ENCODE results near the gene COPS9. TPM values are rescaled to one million over a fixed set of nuclear protein-coding genes. Genes with fewer than 3 reads are reported as not detected.

COPS9 gene
- total RNA-seq, 2 donors from 2014 or later, result 156 to 179 TPM

DNA sequence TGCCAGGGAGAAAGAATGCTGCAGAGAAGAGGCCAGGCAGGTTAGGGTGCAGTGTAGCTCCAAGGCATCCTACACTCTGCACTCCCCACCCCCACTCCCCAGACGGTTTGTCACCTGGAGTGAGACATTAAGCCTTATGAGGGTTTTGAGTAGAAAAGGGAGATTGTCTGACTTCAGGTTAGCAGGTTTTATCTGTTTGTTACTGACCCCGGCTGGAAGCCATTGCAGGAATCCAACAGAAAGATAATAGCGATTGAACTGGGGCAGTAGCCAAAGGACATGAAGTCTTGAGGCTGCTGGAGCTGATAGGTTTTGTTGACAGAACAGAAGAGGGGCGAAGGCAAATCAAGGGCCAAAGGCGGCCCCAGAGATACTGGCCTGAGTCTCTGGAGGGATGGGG lies 46.8 kb downstream of the COPS9 start:
- Histone ChIP-seq H3K27ac (no peak overlapping the region), H3K27me3 (replicated peaks; ENCODE audit: insufficient read depth) (no peaks in the 10 kb centered on the region), H3K4me3 (no peak overlapping the region), H3K4me1 (replicated peaks) (no peaks in the 10 kb centered on the region), H3K36me3 (no peaks in the 10 kb centered on the region), H3K9me3 (no peaks in the 10 kb centered on the region)
- WGBS, result 52% methylated on average over 5 of the region's 5 CpGs
- TF ChIP-seq, protein P1, sequence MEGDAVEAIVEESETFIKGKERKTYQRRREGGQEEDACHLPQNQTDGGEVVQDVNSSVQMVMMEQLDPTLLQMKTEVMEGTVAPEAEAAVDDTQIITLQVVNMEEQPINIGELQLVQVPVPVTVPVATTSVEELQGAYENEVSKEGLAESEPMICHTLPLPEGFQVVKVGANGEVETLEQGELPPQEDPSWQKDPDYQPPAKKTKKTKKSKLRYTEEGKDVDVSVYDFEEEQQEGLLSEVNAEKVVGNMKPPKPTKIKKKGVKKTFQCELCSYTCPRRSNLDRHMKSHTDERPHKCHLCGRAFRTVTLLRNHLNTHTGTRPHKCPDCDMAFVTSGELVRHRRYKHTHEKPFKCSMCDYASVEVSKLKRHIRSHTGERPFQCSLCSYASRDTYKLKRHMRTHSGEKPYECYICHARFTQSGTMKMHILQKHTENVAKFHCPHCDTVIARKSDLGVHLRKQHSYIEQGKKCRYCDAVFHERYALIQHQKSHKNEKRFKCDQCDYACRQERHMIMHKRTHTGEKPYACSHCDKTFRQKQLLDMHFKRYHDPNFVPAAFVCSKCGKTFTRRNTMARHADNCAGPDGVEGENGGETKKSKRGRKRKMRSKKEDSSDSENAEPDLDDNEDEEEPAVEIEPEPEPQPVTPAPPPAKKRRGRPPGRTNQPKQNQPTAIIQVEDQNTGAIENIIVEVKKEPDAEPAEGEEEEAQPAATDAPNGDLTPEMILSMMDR (IDR thresholded peaks at IDR 0.05), result no peak
- TF ChIP-seq POLR2A (IDR thresholded peaks at IDR 0.05), result no peak
- no peak for TF ChIP-seq POLR2AphosphoS5 (IDR thresholded peaks at IDR 0.05)
- DNase-seq (ENCODE audit: low spot score), result no peak
- intact Hi-C loops (cut with DNase I), result no loop called here

DNA sequence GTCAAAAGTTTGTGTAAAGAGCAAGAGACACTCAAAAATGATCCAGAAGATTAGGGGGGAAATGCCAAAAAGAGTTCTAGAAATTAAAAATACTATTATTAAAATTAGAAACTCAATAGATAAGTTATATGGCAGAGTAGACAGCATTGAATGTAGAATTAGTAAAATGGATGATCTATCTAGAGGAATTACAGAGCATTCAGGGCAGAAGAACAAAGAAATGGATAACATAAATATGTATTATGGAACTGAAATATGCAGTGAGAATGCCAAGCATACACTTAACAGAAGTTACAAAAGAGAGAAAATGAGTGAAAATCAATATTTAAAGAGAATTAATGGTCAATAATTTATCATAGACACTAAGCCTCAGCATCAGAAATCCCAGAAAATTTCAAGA lies 49.5 kb downstream of the COPS9 start:
- Histone ChIP-seq H3K4me3 (no peak overlapping the region), H3K36me3 (no peaks in the 10 kb centered on the region), H3K27me3 (replicated peaks; ENCODE audit: insufficient read depth) (no peaks in the 10 kb centered on the region), H3K4me1 (replicated peaks) (no peaks in the 10 kb centered on the region), H3K9me3 (no peaks in the 10 kb centered on the region), H3K27ac (no peak overlapping the region)
- no peak for TF ChIP-seq POLR2AphosphoS5 (IDR thresholded peaks at IDR 0.05)
- TF ChIP-seq, protein P1 (IDR thresholded peaks at IDR 0.05), result no peak
- no peak for TF ChIP-seq POLR2A (IDR thresholded peaks at IDR 0.05)
- no peak for DNase-seq (ENCODE audit: low spot score)
- intact Hi-C loops (cut with DNase I), result no loop called here

Other genes starting within 250 kb of the COPS9 start
- 100 to 1,000 TPM; 186 to 191 TPM for gene NDUFA10, start 111.0 kb downstream of the COPS9 start, total RNA-seq
- not detected for gene OR6B2, start 105.9 kb downstream of the COPS9 start, total RNA-seq
- gene OR6B3, start 82.8 kb downstream of the COPS9 start, total RNA-seq, result not detected
- not detected for gene OTOS, start 4.4 kb upstream of the COPS9 start, total RNA-seq